H1 (cell line): ENCODE data around the gene CHSY3. TPM values are rescaled to one million over a fixed set of nuclear protein-coding genes. Genes with fewer than 3 reads are reported as not detected.

ENCODE experiments used
- CTCF ChIA-PET: fragments of 300-600 bp; sonication (Branson Sonifier 250); formaldehyde crosslinking; loops from one replicate; lab custom pipeline; 2021; ENCODE audit not compliant: partially characterized antibody; lab: Charles Lee
- POLR2A ChIA-PET: fragments of 300-600 bp; sonication (Branson Sonifier 250); formaldehyde crosslinking; loops from one replicate; lab custom pipeline; 2021; ENCODE audit warnings: inconsistent platforms; ENCODE audit not compliant: partially characterized antibody; lab: Charles Lee
- DNase-seq, 2 experiments: peaks; one replicate each; pipeline versions ENCODE4 v3.0.0 to v3.0.0-alpha.2; 2010 to 2022; ENCODE audit warnings: low spot score in 2 of 2, low read depth in 1 of 2, mixed read lengths in 1 of 2
- FAIRE-seq: peaks from 2 replicates; lab custom pipeline; 2011; peaks lifted over from hg19 to GRCh38; lab: Jason Lieb, UNC
- H2AFZ ChIP-seq: 2 replicates; pipeline ENCODE4 v1.8.1; 2012; ENCODE audit warnings: low read length, inconsistent platforms
- H2AK5ac ChIP-seq: 2 replicates; pipeline ENCODE4 v1.6.1; 2013; ENCODE audit warnings: low read depth, low read length
- H2BK120ac ChIP-seq: replicated peaks from 2 replicates; pipeline ENCODE3; 2013; ENCODE audit warnings: low read depth, low read length, inconsistent platforms
- H2BK12ac ChIP-seq: 2 replicates; pipeline ENCODE4 v1.6.1; 2013; ENCODE audit warnings: low read depth, low read length
- H2BK15ac ChIP-seq: 2 replicates; pipeline ENCODE4 v1.6.1; 2013; ENCODE audit warnings: low read length
- H2BK20ac ChIP-seq: 2 replicates; pipeline ENCODE4 v1.6.1; 2013; ENCODE audit warnings: low read length
- H2BK5ac ChIP-seq: 2 replicates; pipeline ENCODE4 v1.6.1; 2013; ENCODE audit warnings: low read depth, low read length
- H3K14ac ChIP-seq: 2 replicates; pipeline ENCODE4 v1.6.1; 2013; ENCODE audit warnings: inconsistent platforms; ENCODE audit not compliant: insufficient read length
- H3K18ac ChIP-seq: 2 replicates; pipeline ENCODE4 v1.6.1; 2013; ENCODE audit warnings: low read length; ENCODE audit errors: extremely low read depth
- H3K23ac ChIP-seq: 2 replicates; pipeline ENCODE4 v1.6.1; 2013; ENCODE audit warnings: inconsistent platforms; ENCODE audit not compliant: insufficient read length
- H3K23me2 ChIP-seq: 2 replicates; pipeline ENCODE4 v1.6.1; 2013; ENCODE audit warnings: low read depth, low read length
- H3K27ac ChIP-seq: 2 replicates; pipeline ENCODE4 v1.6.1; 2011; ENCODE audit warnings: low read depth, low read length, inconsistent platforms
- H3K27me3 ChIP-seq, 4 experiments: replicated peaks in 1 of 4; 1 replicate in 1 of 4; 2 replicates in 3 of 4; pipeline versions ENCODE4 v1.6.1 to v1.8.1; 2011 to 2013; ENCODE audit warnings: low read length in 3 of 4, mild to moderate bottlenecking in 3 of 4, inconsistent platforms in 2 of 4, mixed read lengths in 2 of 4, moderate library complexity in 1 of 4; ENCODE audit not compliant: control insufficient read depth in 3 of 4, insufficient read depth in 3 of 4; ENCODE audit errors: extremely low read depth in 1 of 4
- H3K36me3 ChIP-seq, 4 experiments: 2 replicates each; pipeline versions ENCODE4 v1.6.1 to v1.8.1; 2011 to 2013; ENCODE audit warnings: mild to moderate bottlenecking in 4 of 4, low read length in 3 of 4, moderate library complexity in 2 of 4, control low read depth in 1 of 4, inconsistent platforms in 1 of 4; ENCODE audit not compliant: insufficient read depth in 4 of 4, control insufficient read depth in 2 of 4
- H3K4ac ChIP-seq: replicated peaks from 2 replicates; pipeline ENCODE3; 2013; ENCODE audit warnings: low read length, low read depth, mixed read lengths, inconsistent platforms; ENCODE audit not compliant: insufficient read length
- H3K4me1 ChIP-seq, 4 experiments: replicated peaks in 1 of 4; 1 replicate in 1 of 4; 2 replicates in 3 of 4; pipeline versions ENCODE4 v1.6.1 to v1.8.1; 2011 to 2013; ENCODE audit warnings: low read length in 3 of 4, inconsistent platforms in 2 of 4, mixed read lengths in 1 of 4; ENCODE audit not compliant: insufficient read depth in 4 of 4, control insufficient read depth in 3 of 4
- H3K4me2 ChIP-seq, 2 experiments: 2 replicates each; pipeline versions ENCODE4 v1.6.1 to v1.8.1; 2011 to 2013; ENCODE audit warnings: low read depth in 2 of 2, low read length in 2 of 2, control low read depth in 1 of 2, inconsistent platforms in 1 of 2, mild to moderate bottlenecking in 1 of 2; ENCODE audit not compliant: insufficient read depth in 1 of 2
- H3K4me3 ChIP-seq, 4 experiments: fragments of 200-600, 300-600 bp in 1 of 4; sonication (generic), shearing (Covaris generic), sonication (Bioruptor Twin) in 1 of 4; 2 replicates each; pipeline versions ENCODE4 v1.5.1 to v1.8.1; 2011 to 2016; ENCODE audit warnings: low read length in 4 of 4, low read depth in 3 of 4, control low read depth in 2 of 4, inconsistent platforms in 2 of 4, mild to moderate bottlenecking in 2 of 4, mixed read lengths in 1 of 4, moderate library complexity in 1 of 4; ENCODE audit not compliant: insufficient read depth in 2 of 4; ENCODE audit errors: extremely low read depth in 1 of 4
- H3K56ac ChIP-seq: replicated peaks from 2 replicates; pipeline ENCODE3; 2013; ENCODE audit warnings: low read depth, mild to moderate bottlenecking, mixed read lengths, low read length, inconsistent platforms; ENCODE audit not compliant: insufficient read length
- H3K79me1 ChIP-seq: 2 replicates; pipeline ENCODE4 v1.6.1; 2013; ENCODE audit warnings: low read depth, low read length, control low read depth
- H3K79me2 ChIP-seq, 2 experiments: 2 replicates each; pipeline versions ENCODE4 v1.6.1 to v1.8.1; 2012 to 2013; ENCODE audit warnings: low read length in 2 of 2, mild to moderate bottlenecking in 2 of 2, inconsistent platforms in 1 of 2; ENCODE audit not compliant: insufficient read depth in 2 of 2, control insufficient read depth in 1 of 2
- H3K9ac ChIP-seq, 4 experiments: replicated peaks in 1 of 4; 1 replicate in 1 of 4; 2 replicates in 3 of 4; pipeline versions ENCODE4 v1.6.1 to v1.8.1; 2011 to 2013; ENCODE audit warnings: low read depth in 3 of 4, low read length in 3 of 4, control low read depth in 2 of 4, mild to moderate bottlenecking in 2 of 4, moderate library complexity in 2 of 4, inconsistent platforms in 1 of 4; ENCODE audit errors: extremely low read depth in 1 of 4
- H3K9me3 ChIP-seq, 2 experiments: 2 replicates each; pipeline versions ENCODE4 v1.6.1 to v1.8.1; 2012 to 2013; ENCODE audit warnings: mild to moderate bottlenecking in 2 of 2, moderate library complexity in 2 of 2, control low read depth in 1 of 2, inconsistent platforms in 1 of 2, low read depth in 1 of 2, low read length in 1 of 2, mixed read lengths in 1 of 2; ENCODE audit not compliant: insufficient read depth in 2 of 2
- H4K20me1 ChIP-seq, 2 experiments: replicated peaks in 1 of 2; 2 replicates each; pipeline versions ENCODE3 to v1.8.1; 2011 to 2013; ENCODE audit warnings: inconsistent platforms in 2 of 2, low read length in 2 of 2, mild to moderate bottlenecking in 1 of 2; ENCODE audit not compliant: insufficient read depth in 2 of 2, control insufficient read depth in 1 of 2
- H4K5ac ChIP-seq: 2 replicates; pipeline ENCODE4 v1.6.1; 2013; ENCODE audit warnings: low read length, low read depth, mixed read lengths, inconsistent platforms; ENCODE audit not compliant: insufficient read length
- H4K8ac ChIP-seq: 2 replicates; pipeline ENCODE4 v1.8.0; 2013; ENCODE audit warnings: mild to moderate bottlenecking, moderate library complexity, low read length, inconsistent platforms; ENCODE audit not compliant: insufficient read depth; ENCODE audit errors: extremely low read depth
- H4K91ac ChIP-seq: replicated peaks from 2 replicates; pipeline ENCODE3; 2013; ENCODE audit warnings: low read length, mixed read lengths, inconsistent platforms; ENCODE audit not compliant: insufficient read length
- CREB1 ChIP-seq: IDR thresholded peaks from 2 replicates; pipeline ENCODE4 v1.6.1; 2012; ENCODE audit warnings: inconsistent platforms
- E2F6 ChIP-seq: IDR thresholded peaks from 2 replicates; pipeline ENCODE4 v1.6.1; 2012; ENCODE audit warnings: inconsistent platforms
- FOSL1 ChIP-seq: IDR thresholded peaks from 2 replicates; pipeline ENCODE4 v1.6.1; 2011; ENCODE audit warnings: mild to moderate bottlenecking, low read depth, low read length, moderate library complexity; ENCODE audit not compliant: insufficient read depth
- HDAC2 ChIP-seq, 2 experiments: fragments of 300-600 bp in 1 of 2; sonication (generic) in 1 of 2; IDR thresholded peaks; 2 replicates each; pipeline ENCODE4 v1.6.1; 2011 to 2012; ENCODE audit warnings: low read depth in 2 of 2, low read length in 2 of 2, mild to moderate bottlenecking in 2 of 2, moderate library complexity in 2 of 2, borderline replicate concordance in 1 of 2, inconsistent platforms in 1 of 2
- KDM4A ChIP-seq: IDR thresholded peaks from one replicate; pipeline ENCODE4 v1.7.1; 2012; ENCODE audit warnings: low read depth, mild to moderate bottlenecking, moderate library complexity, low read length, inconsistent platforms; ENCODE audit not compliant: severe bottlenecking
- NRF1 ChIP-seq: IDR thresholded peaks from 2 replicates; pipeline ENCODE4 v1.6.1; 2011; ENCODE audit warnings: mild to moderate bottlenecking, low read depth, low read length, improper control_type of control experiment
- SAP30 ChIP-seq: fragments of 300-600 bp; sonication (generic); IDR thresholded peaks from 2 replicates; pipeline ENCODE4 v1.7.1; 2012; ENCODE audit warnings: low read length, moderate library complexity, mild to moderate bottlenecking, inconsistent platforms; ENCODE audit not compliant: insufficient read depth, insufficient replicate concordance
- WGBS, 2 experiments: shearing (Covaris generic) in 1 of 2; methylation state at CpG; one replicate each; pipeline versions ENCODE4 v1.1.6 to v1.1.7; 2013 to 2015; ENCODE audit warnings: low lambda C conversion rate in 2 of 2, mixed read lengths in 2 of 2, inconsistent platforms in 1 of 2, low coverage in 1 of 2, missing lambda C conversion rate in 1 of 2; ENCODE audit not compliant: insufficient replicate concordance in 2 of 2, insufficient coverage in 1 of 2, insufficient read length in 1 of 2; ENCODE audit errors: extremely low coverage in 1 of 2, missing lambda C conversion rate in 1 of 2; 5-methylcytosine and 5-hydroxymethylcytosine counted together
- polyA plus RNA-seq, 7 experiments: library from polyadenylated mRNA; depleted of rRNA in 3 of 7; stranded (reverse) in 5 of 7; unstranded in 2 of 7; fragments of >200 nt in 5 of 7; fragments of 200-250 nt in 2 of 7; gene quantifications; 1 replicate in 5 of 7; 2 replicates in 1 of 7; 4 replicates in 1 of 7; pipeline versions ENCODE4 v1.2.1 to v1.2.3, GENCODE V29; 2011 to 2013; ENCODE audit warnings: missing spikeins in 2 of 7, mixed read lengths in 2 of 7
- total RNA-seq: library from RNA; stranded (reverse); fragmentation: NEBNext Ultra II Directional; extraction: Animal tissue kit (Norgen Biotek cat#: 25700); gene quantifications from 2 replicates; pipeline ENCODE4 v1.2.1, GENCODE V29; 2021

The CHSY3 gene
- total and polyA plus RNA-seq, 2 of the 8 experiments (the other 6 are each of a cell fraction or from before 2014, with no cell fraction given) = 0.24 to 1.8 TPM

- Histone ChIP-seq H3K9ac (no peak overlapping the region), H3K79me2 (no peaks in the 10 kb centered on the region), H3K23ac (no peak overlapping the region), H3K27ac (no peak overlapping the region), H3K4me1 (peaks cover 0 to 3% (median 0%) of the 10 kb centered on the region in 4 experiments; a peak in 1 of 7 replicates), H3K79me1 (no peaks in the 10 kb centered on the region), H2BK120ac (no peak overlapping the region), H2AK5ac (no peak overlapping the region), H4K8ac (no peak overlapping the region), H3K4me2 (no peak overlapping the region), H2BK5ac (no peak overlapping the region), H4K20me1 (no peaks in the 10 kb centered on the region), H3K23me2 (no peaks in the 10 kb centered on the region), H2BK12ac (no peak overlapping the region), H3K36me3 (no peaks in the 10 kb centered on the region), H4K5ac (no peak overlapping the region), H3K14ac (no peak overlapping the region), H3K18ac (no peak overlapping the region), H3K9me3 (no peaks in the 10 kb centered on the region), H2BK20ac (no peak overlapping the region), H3K27me3 (no peaks in the 10 kb centered on the region), H3K4me3 (no peak overlapping the region), H3K56ac (no peak overlapping the region), H4K91ac (no peak overlapping the region), H3K4ac (no peak overlapping the region), H2BK15ac (no peak overlapping the region), H2AFZ (no peak overlapping the region)
- no peak for DNase-seq
- TF ChIP-seq KDM4A = no peak
- no peak for TF ChIP-seq HDAC2 (IDR thresholded peaks at IDR 0.05; ENCODE audit: borderline replicate concordance in 1 of 2, low read depth in 2 of 2, low read length in 2 of 2)
- no peak for TF ChIP-seq NRF1
- no peak for TF ChIP-seq FOSL1
- TF ChIP-seq SAP30 = no peak
- no peak for TF ChIP-seq E2F6
- no peak for TF ChIP-seq CREB1
- 90% methylated on average over 8 of the region's 8 CpGs; no CpG with 5 or more reads in 1 of the 2 experiments for WGBS, 2 experiments
- ChIA-PET CTCF (no interaction called here), POLR2A (no interaction called here)
- no peak for FAIRE-seq
Observed at GRCh38 chr5:130018641-130019040, 114.4 kb downstream of the CHSY3 start.
